Measurements from ENCODE around the gene CCDC40.
"Not testable (repeated sequence)": the region's sequence is repeated elsewhere in the genome, so short reads cannot be mapped to it uniquely, and the experiment has no call there.

Gene CCDC40

DNA sequence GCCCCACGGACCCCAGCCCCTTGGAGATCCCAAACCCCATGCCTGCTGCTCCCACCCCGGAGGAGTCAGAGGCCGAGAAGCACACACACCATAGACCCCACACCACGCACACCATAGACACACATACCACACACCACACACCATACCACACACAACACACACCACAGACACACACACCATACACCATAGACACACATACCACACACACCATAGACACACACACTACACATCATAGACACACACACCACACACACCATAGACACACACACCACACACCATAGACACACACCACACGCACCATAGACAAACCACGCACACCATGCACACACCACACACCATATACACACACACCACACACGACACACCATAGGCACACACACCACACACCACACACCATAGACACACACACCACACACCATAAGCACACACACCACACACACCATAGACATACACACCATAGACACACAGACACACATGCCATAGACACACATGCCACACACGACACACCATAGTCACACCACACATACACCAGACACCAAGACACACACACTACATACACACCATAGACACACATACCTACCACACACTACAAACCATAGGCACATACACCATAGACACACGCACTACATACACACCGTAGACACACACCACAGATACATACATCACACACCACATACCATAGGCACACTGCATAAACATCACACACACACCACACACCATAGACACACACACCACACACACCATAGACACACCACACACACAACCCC lies 12.1 kb upstream of the CCDC40 start:
- DNase-seq, result no peak

DNA sequence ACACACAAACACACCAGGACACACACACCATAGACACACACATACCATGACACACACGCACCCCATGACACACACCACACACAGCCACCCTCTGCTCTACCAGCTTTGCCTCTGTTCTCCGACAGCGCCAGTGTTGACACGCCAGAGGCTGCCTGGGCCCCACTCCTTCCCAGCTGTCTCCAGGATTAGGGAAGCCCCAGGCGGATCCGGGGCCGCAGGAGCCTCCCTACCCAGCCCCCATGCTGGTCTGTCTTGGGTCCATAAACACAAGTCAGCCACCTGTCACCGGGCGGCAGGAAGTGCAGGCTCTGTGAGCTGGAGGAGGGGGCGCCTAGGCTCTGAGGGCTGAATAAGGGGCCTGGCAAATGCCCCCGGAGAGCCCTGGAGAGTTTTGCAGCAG lies 11.3 kb upstream of the CCDC40 start:
- DNase-seq, result no peak

DNA sequence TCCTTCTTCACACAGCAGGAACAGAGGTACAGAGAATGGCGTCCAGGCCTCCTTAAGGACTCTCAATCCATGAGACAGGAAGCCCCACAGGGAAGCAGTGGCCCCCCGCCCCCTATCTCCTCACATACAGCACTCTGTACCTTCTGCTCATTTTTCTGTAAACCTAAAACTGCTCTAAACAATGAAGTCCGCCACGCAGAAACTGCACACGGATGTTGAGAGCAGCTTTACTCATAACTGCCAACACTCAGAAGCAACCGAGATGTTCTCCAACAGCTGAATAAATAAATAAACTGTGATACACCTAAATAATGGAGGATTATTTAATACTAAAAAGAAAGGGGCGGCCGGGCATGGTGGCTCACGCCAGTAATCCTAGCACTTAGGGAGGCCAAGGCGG lies 10.6 kb upstream of the CCDC40 start:
- DNase-seq, result no peak

DNA sequence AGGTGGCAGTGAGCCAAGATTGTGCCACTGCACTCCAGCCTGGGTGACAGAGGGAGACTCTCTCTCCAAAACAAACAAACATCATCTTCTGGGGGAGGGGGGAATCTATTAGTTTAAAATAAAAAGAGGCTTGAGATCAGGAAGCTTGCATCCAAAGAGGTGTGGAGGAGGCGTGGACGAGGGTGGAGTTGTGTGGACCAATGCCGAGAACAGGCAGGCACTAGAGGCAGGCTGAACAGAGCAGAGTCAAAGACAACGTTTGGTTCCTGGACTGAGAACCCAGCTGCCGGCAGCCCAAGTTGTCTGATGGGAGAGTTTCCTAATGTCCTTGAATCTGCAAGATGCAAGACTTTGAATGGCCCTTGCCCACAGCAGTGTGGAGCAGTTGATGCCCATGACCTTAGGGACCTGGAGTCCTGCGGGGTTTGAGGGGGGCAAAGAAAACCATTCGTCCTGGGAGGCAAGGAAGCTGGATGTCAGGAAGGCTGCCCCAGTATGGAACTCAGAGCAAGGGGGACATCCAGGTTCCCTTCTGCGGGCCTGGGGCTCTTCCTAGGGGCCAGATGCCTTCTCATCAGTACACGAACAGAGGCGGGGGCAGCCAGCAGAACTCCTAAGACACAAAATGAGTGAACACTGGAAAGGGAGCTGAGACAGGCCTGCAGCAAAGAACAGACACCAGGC lies 9.9 kb upstream of the CCDC40 start:
- no peak for DNase-seq

DNA sequence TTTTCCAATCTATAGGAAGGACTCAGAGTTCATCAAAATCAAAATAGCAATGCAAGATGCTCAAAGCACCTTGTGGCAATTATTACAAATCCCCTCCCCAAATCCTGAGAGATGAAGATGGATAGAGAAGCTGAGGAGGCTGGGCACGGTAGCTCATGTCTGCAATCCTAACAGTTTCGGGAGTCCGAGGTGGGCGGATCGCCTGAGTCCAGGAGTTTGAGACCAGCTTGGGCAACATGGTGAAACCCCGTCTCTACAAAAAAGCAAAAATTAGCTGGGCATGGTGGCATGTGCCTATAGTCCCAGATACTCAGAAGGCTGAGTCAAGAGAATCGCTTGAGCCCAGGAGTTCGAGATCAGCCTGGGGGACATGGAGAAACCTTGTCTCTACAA lies 9.4 kb upstream of the CCDC40 start:
- DNase-seq, result no peak

DNA sequence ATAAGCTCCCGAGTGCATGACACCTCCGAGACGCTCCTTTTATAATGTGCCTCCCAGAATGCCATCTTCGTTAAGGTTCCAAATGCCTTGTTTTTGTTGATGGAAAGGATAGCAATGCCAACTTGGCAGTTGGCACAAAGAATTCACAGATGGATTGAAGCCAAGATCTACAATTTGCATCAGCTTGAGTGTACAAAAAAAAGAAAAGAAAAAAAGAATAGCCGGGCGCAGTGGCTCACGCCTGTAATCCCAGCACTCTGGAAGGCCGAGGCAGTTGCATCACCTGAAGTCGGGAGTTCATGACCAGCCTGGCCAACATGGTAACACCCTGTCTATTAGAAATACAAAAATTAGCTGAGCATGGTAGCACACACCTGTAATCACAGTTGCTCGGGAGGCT lies 8.4 kb upstream of the CCDC40 start:
- DNase-seq, result no peak

DNA sequence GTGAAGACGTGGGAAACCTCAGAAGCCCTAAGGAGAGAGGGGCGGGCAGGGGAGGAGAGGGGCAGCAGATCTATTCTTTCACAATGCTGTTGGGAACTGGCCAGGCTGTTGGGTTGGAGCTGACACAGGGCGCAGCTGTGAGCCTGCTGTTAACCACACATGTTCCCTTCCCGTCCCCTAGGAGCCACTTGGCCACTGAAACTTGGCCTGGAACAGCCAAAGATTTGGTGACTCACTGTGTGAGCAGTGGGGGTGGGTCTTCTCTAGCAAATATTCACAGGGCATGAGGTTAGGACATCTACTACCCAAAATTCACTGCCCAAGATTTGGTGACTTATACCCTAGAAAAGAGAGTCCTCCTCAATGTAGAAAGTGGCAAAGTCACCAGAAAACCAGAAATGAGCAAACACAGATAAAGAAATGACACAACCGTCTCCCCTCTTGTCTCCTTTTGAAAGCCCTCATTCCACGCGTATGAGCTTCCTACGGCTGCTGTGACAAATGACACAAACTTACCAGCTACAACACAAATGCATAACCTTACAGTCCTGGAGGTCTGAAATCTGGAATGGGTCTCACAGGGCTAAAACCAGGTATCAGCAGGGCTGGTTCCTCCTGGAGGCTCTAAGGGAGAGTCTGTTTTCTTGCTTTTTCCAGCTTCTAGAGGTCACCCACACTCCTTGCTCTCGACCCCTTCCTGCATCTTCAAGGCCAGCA lies 7.0 kb upstream of the CCDC40 start:
- peak in 1 of 2 experiments; percentile 13 for DNase-seq

DNA sequence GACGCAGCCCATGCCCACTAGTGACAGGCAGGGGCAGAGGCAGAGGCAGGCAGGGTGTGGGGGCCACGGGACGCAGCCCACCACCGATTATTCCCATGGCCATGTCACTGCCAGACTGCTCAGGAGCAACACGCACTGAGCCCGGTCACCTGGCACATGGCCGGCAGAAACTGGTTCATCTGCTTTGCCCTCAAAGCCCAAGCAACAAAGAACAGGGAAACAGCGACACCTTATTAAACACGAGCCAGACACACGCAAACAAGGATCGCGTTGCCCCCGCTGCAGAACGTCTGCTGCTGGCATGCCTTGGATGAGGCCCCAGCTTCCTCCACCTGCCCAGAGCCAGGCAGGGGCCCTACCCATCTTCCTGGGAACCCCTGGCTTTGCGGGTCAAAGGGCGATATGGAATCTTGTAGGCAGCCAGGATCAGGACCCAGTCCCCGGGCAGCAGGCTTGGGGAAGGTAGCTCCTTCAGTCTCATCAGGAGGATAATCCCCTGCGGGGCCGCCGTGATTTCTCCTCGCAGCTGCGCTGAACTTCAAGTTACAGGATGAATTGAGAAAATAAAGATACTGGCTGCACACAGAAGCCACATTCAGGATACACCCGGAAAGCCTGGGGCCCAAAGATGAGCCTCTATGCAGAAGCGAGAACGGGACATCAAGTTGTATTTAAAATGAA lies 5.6 kb upstream of the CCDC40 start:
- no peak for DNase-seq

DNA sequence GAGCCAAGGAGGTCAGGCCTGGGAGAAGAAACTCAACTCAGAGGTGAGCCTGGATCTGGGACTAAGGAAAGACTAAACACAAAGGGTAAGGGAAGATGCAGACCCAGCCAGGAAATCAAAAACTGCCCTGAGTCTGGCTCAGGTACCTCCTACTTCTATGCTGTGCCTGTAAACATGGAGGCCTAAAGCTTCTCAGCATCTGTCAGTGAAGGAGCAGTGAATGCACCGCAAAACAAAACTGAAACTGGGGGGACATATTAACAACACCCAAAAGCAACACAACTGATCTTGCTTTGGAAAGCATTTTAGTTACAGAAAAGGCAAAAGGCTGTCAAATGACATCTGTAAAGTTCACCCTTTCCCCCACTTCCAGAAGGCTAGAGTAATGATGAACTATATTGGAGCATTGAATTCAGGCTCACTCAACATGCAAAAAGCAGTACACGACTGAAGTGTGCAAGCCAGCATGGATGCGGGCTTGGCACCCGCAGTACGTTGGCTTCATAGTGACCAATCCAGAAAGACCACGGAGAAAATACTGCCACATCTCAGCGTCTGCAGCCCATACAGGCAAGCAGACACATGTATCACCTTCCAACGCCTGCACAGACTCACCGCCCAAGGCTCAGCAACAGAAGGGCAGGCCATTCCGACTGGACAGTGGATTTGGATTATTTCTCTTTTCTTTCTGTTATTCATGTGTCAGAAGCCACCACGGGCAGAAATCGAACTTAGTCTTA lies 4.6 kb upstream of the CCDC40 start:
- no peak for DNase-seq

DNA sequence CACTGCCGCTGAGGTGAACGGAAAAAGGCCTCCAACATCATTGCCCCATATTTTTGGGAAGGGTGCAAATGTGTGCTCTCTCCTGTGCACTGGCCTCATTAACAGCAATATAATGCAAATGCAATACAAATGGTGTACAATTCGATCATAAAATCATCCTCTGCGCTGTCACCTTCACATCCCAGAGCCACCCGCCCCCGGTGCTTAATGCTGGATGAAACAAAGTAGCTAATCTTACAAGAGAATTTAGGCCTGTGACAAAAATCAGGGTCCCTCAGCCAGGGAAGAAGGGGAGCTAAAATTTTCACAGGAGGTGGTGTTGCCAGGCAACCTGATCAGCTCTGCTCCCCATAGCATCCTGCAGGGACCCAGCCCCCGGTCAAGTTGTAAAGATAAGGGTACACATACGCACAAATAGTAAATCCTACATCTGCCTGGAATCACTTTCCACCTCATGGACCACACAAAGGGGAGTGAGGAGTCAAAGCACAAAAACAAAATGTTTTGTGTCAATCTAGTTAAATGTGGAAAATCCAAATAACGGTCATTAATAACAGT lies 3.7 kb upstream of the CCDC40 start:
- no peak for DNase-seq

DNA sequence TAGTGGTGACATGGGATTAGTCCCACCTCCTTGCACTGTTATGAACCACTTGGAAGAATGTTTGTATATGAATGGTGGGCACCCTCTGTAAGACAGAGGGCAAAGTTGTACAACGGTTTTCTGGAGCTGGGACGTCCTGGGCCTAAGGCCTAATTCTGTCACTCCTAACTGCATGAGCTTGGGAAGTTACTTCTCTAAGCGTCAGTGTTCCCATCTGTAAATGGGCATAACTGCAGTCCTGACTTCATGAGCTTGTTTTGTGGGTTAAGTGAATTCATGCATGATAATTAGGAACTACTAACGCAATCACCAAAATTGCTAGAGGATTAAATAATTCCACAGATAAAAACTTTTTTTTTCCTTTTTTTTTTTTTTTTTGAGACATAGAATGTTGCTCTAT lies 2.6 kb upstream of the CCDC40 start:
- no peak for DNase-seq

DNA sequence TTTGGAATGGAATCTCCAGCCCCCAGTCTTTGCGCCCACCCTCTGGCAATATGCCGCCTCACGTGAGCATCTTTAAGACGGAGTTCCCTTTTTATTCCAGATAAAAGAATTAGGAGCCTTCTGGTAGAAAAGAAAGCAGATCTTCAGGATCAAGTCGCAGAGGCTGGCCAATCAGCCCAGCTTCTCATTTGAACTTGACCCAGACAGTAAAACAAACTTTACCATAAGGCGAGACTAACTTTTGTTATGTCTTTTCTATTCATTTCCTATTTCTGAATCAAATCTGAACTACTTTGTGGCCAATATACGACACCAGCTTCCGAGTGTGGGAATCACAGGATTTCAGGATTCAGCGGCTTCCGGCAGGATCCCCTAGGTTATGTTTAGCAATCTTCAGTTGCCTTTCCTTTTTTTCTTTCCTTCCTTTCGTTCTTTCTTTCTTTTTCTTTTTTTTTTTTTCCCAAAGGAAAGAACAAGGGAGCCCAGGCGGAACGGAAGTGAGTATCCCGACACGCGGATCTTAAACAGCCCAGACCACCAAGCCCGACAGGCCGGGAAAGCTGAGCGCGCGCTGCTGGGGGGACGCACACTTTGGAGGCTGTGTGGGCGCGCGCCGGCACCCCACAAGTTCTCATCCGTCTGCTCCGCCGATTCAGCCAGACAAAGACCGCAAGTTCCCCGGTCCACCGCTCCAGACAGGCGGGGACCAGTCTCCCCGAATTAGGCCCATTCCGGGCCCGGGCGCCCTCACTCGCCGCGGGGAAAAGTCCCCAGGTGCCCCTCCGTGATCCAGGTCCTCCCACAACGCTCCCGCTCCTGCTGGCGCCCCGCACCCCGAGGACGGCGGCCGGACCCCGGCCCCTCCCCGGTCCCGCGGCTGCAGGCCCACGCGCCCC lies 1.4 kb upstream of the CCDC40 start:
- peak in 1 of 2 experiments; percentile 24 for DNase-seq

DNA sequence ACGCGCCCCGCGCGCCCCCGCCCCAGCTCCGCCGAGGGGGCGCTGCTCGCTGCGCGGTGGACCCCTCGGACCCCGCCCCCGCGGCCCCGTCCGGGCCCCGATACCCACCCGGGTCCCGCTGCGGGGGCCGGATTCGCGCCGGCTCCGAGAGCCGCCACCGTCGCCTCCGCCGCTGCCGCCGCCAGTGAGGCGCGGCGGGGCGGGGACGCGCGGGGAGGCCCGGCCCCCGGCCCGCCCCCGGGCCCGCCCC lies 830 bp upstream of the CCDC40 start, which contains the start of gene TBC1D16:
TBC1D16 (minus strand) TSS at position 186 of the 250 bp plus-strand sequence. CDS start 22,325 bp downstream, outside the sequence.
- no peak for DNase-seq

DNA sequence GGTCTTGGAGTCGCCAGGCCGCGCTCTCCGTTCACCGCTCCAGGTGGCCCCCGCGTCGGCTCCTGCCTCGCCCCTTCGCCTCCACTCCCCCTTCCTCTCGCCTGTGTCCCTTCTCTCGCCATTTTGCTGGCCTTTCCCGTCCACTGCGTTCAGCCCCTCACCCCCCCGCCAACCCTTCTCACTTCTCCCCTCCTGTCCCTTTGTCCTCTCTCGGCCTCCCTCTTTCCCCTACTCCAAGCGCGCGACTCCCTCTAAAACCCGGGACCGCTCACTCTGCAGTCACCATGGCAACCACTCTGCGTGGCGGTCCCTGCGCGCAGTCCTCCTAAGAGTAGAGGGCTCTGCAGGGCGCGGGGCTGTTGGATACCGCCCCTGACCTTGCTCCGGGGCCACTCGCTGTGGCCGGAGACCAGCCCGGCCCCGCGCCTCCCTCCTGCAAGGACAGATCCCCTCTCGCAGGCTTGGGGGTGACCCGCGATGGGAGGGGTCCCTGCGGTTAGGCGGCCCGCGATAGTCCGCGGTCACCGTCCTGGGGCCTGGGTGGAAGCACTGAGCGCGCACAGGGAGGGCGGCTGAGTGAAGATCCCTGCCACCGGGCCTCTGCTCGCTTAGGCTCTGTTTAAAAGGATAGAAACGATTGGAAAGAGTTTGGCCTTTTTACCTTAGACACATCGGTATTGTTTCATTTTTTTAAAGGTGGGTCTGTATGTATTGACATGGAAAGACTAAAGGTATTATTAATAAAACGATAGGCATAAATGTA lies 454 bp downstream of the CCDC40 start:
- no peak for DNase-seq

DNA sequence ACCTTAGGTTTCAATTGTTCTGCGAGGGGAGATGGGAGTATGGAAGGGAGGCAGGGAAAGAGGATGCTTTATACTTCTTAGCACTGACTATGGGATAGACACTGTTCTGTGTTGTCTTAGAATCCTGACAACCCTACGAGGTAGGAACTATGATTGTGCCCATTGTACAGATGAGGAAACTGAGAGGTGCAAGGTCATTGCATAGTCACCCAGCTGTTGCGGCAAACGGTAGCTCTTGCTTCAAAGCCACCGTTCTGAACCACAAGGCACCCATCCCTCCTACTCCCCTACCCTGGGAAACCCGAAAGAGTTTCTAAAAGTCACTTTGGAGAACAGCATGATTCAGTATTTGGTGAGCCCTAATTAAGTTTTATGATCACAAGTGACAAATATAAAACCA lies 7.5 kb downstream of the CCDC40 start:
- no peak for DNase-seq

DNA sequence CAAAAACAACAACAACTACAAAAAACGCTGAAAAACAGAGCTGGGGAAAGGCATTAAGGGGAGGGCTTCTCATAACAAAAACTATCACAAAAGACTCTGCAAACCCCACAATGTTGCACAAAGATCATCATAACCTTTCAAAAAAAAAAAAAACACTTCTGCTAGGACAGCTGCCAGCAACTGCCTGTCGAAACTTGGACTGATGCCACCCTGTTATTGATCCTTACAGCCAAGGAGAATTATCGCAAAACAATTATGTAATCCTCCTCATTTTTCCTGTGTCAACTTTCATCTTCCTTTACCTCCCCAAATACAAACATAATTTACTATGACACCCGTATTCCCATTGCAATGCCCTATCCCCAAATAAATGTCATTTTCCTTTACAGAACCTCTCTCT lies 9.3 kb downstream of the CCDC40 start:
- no peak for DNase-seq

DNA sequence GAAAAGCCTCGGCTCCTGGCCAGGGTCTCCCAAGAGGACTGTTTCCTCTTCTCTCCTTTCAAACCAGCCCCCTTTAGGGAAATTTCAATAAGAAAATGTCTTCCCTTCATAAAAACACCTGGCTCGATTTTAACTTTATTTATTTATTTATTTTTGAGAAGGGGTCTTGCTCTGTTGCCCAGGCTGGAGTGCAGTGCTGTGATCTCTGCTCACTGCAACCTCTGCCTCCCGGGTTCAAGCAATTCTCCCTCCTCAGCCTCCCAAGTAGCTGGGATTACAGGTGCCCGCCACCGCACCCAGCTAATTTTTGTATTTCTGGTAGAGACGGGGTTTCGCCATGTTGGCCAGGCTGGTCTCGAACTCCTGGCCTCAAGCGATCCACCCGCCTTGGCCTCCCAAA lies 10.3 kb downstream of the CCDC40 start:
- DNase-seq, result not testable (repeated sequence)

DNA sequence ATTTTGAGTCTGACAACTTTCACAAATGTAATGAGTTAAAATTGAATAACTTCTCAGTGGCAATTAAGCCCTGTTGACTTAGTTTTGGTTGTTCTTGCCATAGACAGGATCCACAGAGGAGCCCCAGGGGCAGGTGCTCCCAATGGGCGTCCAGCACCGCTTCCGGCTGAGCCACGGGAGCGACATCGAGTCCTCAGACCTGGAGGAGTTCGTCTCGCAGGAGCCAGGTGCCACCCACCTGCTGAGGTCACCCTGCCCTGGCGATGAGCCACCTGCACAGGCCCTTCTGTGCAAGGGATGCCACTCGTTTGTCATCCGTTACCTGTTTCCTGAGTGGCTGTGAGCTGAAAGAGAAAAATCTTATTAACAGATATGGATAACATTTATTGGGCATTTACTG lies 10.7 kb downstream of the CCDC40 start:
- DNase-seq, result no peak

DNA sequence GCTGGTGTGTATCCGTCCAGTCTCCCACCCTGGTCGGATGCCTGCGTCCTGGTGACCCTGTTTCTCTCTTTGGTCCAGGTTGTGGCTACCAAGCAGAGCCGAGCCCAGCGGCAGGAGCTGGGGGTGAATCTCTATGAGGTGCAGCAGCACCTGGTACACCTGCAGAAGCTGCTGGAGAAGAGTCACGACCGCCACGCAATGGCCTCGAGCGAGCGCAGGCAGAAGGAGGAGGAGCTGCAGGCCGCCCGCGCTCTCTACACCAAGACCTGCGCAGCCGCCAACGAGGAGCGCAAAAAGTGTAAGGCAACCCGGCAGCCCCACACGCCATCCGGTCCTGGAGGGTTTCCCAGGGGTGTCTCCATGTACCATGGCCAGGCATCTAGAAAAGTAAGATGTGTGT lies 13.5 kb downstream of the CCDC40 start:
- no peak for DNase-seq

DNA sequence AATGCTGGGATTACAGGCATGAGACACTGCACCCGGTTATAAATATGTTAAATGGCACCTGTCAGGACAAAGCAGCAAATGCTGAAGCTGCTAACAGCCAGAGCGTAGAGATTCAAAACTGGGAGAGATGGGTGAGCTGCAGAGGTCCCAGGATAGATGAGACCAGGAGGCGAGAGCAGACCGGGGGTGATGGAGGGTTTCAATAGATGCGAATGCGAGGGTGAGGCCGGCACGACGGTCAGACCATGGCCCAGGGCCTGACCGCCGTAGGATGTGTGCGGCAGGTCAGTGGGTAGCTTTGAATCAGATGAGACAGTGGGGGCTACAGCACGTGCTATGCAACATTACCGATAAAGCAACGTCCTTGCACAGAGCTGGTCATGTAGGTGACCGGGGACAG lies 14.3 kb downstream of the CCDC40 start:
- DNase-seq, result no peak

DNA sequence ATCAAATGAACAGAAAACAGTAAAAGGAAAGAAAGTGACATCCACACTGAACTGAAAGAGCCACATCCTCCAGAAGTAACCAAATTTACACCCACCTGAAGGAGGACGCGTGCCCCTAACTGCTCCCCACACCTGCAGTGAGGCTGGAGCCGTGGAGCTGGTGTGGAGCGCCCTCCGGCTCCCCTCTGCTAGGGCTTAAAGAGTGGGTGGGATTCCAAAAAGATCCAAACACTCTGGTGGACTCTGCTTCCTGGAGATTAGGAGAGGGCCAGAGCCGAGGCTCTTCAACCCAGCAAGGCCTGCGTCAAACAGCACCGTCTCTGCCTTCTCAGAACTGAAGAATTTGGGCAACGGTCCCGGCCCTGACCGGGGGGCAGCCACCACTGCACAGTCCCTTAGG lies 15.2 kb downstream of the CCDC40 start:
- DNase-seq, result no peak
